ENCODE data around the gene ANKS6. TPM values are rescaled to one million over a fixed set of nuclear protein-coding genes. Genes with fewer than 3 reads are reported as not detected.

ANKS6 gene
- total RNA-seq, 1 donor from 2014 or later: 25.8 TPM

GRCh38 chr9:98783518-98784226 lies 12.7 kb downstream of the ANKS6 start:
- no peak overlapping the region for H3K4me3 ChIP-seq (ENCODE audit: low read depth, low read length)
- no peaks in the 10 kb centered on the region for H3K27me3 ChIP-seq (ENCODE audit: control insufficient read depth, insufficient read depth, low read length)
- no peaks in the 10 kb centered on the region for H3K36me3 ChIP-seq (ENCODE audit: control insufficient read depth, insufficient read depth, low read length)
- no peak for DNase-seq (ENCODE audit: low read depth)
- TF ChIP-seq, protein P1, sequence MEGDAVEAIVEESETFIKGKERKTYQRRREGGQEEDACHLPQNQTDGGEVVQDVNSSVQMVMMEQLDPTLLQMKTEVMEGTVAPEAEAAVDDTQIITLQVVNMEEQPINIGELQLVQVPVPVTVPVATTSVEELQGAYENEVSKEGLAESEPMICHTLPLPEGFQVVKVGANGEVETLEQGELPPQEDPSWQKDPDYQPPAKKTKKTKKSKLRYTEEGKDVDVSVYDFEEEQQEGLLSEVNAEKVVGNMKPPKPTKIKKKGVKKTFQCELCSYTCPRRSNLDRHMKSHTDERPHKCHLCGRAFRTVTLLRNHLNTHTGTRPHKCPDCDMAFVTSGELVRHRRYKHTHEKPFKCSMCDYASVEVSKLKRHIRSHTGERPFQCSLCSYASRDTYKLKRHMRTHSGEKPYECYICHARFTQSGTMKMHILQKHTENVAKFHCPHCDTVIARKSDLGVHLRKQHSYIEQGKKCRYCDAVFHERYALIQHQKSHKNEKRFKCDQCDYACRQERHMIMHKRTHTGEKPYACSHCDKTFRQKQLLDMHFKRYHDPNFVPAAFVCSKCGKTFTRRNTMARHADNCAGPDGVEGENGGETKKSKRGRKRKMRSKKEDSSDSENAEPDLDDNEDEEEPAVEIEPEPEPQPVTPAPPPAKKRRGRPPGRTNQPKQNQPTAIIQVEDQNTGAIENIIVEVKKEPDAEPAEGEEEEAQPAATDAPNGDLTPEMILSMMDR (IDR thresholded peaks at IDR 0.05; ENCODE audit: insufficient read depth, low read length, poor library complexity, severe bottlenecking): no peak

DNA sequence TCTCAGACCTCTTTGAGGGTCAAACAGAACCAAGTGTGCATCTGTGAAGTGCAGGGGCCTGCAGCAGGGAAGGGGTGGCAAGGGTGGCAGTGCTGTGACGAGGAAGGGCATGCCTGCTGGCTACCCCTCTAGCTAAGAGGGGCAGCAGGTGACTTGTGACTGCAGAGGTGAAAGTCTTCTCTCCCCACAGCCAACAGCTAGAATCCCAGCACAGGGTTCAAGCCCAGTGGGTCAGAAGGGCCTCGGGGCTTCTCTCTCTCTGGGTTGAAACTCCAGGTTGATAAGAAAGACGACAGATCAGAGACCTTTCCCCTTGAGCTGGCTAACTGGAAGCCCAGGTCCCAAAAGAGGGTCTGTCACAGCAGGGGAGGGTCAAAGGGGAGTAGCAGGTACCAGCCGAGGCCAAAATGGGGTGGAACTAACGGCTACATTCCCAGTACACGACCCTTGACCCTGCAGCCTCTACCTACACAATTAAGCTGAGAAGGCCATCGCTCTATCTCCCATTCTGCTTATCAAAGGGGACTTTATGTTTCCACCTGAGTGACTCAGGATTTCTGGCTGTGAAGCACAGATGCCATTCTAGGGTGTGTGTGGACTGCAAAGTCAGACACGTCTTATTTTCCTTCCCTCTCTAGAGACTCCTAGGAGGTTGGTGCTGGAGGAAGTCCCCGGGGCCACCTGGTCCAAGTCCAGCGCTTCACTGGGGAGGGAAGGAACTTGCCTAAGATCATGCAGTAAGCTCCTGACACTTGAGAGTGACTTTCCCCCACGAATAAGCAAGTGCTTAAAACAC lies 14.6 kb downstream of the ANKS6 start:
- DNase-seq (ENCODE audit: low read depth): no peak
- Histone ChIP-seq H3K4me3 (ENCODE audit: low read depth, low read length) (no peak overlapping the region), H3K36me3 (ENCODE audit: control insufficient read depth, insufficient read depth, low read length) (no peaks in the 10 kb centered on the region), H3K27me3 (ENCODE audit: control insufficient read depth, insufficient read depth, low read length) (no peaks in the 10 kb centered on the region)
- TF ChIP-seq, protein P1 (IDR thresholded peaks at IDR 0.05; ENCODE audit: insufficient read depth, low read length, poor library complexity, severe bottlenecking): no peak

DNA sequence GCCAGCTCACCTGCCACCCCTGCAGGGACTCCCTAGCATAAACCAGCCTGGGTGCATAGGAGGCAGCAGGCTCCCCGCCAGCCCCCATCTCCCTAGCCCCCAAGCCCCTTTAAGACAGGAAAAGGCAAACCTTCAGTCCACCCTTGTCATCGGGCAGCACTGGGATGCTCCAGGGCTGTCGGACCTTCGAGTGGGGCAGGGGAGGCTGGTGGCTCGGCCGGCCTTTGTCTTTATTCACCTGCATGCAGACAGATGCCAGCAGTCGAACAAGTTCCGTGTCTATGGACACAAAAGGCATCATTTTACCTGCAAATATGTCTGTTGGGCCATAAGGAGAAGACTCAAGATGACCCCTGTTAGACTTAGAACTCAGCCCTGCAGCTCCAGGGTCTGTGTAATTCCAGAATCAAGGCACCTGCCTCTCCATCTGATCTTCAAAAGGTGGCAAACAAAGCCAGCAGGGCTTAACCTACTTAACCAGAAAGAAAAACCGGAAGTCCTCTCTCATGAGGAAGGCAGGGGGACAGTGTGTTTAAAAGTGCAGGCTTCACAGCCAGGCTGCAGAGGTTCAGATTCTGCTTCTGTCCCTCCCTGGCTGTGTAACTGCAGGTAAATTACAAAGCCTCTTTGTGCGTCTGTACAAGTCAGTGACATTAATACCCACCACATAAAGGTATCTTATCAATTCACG lies 16.2 kb downstream of the ANKS6 start:
- DNase-seq (ENCODE audit: low read depth): no peak
- Histone ChIP-seq H3K36me3 (ENCODE audit: control insufficient read depth, insufficient read depth, low read length) (no peaks in the 10 kb centered on the region), H3K4me3 (ENCODE audit: low read depth, low read length) (no peak overlapping the region), H3K27me3 (ENCODE audit: control insufficient read depth, insufficient read depth, low read length) (no peaks in the 10 kb centered on the region)
- TF ChIP-seq, protein P1 (IDR thresholded peaks at IDR 0.05; ENCODE audit: insufficient read depth, low read length, poor library complexity, severe bottlenecking): no peak

- Histone ChIP-seq H3K4me3 (ENCODE audit: low read depth, low read length) (no peak overlapping the region), H3K27me3 (ENCODE audit: control insufficient read depth, insufficient read depth, low read length) (no peaks in the 10 kb centered on the region), H3K36me3 (ENCODE audit: control insufficient read depth, insufficient read depth, low read length) (no peaks in the 10 kb centered on the region)
- TF ChIP-seq, protein P1 (IDR thresholded peaks at IDR 0.05; ENCODE audit: insufficient read depth, low read length, poor library complexity, severe bottlenecking): no peak
- peak; percentile 47 for DNase-seq (ENCODE audit: low read depth)
Measured at GRCh38 chr9:98778711-98779530, 17.4 kb downstream of the ANKS6 start.

DNA sequence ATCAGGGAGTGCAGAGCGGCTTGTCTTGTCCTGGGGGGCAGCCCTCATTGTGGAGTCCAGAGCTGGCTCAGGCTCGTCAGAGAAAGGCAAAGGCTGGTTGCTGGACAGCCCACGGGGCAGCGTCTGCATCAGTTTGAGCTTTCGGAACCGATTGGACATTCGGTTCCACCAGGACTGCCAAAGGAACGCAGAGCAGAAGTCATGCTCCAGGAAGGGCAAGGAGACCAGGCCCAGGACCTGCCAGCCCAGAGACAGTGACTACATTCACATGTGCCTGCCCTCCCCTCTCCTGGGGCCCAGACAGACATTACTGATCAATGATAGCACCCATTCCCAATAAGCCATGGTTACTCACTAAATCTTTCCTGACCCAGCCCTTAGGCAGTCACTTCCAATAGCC lies 18.1 kb downstream of the ANKS6 start:
- Histone ChIP-seq H3K36me3 (ENCODE audit: control insufficient read depth, insufficient read depth, low read length) (no peaks in the 10 kb centered on the region), H3K4me3 (ENCODE audit: low read depth, low read length) (no peak overlapping the region), H3K27me3 (ENCODE audit: control insufficient read depth, insufficient read depth, low read length) (no peaks in the 10 kb centered on the region)
- no peak for DNase-seq (ENCODE audit: low read depth)
- TF ChIP-seq, protein P1 (IDR thresholded peaks at IDR 0.05; ENCODE audit: insufficient read depth, low read length, poor library complexity, severe bottlenecking): no peak

All from kidney epithelial cell (primary cell).